ENCODE results near the gene CNTN3.

GRCh38 chr3:74623261-74623836, 8.9 kb upstream of the CNTN3 start:
- TF ChIP-seq CTCF (IDR thresholded peaks at IDR 0.05; ENCODE audit: low read depth, low read length) (no peak), MAX (IDR thresholded peaks at IDR 0.05; ENCODE audit: low read depth, low read length) (no peak)
